NCI-H748 (cell line): ENCODE measurements around the gene MUC5B.

Experiments
- DNase-seq: peaks from one replicate; lab custom pipeline; 2025; ENCODE audit not compliant: unreplicated experiment; lab: John Stamatoyannopoulos, UW

The MUC5B gene

DNA sequence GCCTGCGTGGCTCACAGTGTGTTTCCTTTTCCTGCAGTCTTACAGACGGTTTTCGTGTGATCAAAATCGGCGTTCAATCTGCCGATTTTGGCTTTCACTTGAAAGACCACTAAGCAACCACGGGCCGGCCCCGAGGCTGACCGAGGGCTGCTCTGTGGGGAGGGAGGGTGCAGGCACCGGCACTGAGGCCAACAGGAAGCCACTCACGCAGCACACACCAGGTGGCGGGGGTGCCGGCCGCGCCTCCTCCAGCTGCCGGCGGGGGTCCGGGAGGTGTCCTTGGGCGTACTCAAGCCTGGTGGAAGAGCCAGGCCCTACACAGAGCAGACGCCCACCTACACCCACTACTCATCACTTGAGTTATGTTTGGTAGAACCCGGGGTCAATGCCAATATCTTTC lies 72.2 kb downstream of the MUC5B start:
- DNase-seq: no peak

- DNase-seq: no peak
Measured at GRCh38 chr11:1295591-1295990, 72.7 kb downstream of the MUC5B start.

DNA sequence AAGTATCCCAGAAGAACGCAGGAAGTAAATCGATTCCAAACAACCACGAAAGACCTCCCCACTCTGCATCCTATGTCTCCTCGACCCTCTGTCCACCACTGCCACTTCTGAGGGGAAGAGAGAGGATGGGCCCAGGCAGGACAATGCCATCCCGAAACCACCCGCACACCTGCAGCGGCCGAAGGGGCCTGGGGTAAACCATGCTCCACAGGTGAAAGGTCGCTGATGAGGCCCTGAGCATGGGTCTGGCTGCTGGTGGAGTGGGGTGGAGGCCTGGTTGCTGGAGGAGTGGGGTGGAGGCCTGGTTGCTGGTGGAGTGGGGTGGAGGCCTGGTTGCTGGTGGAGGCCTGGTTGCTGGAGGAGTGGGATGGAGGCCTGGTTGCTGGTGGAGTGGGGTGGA lies 73.4 kb downstream of the MUC5B start:
- DNase-seq: no peak

DNA sequence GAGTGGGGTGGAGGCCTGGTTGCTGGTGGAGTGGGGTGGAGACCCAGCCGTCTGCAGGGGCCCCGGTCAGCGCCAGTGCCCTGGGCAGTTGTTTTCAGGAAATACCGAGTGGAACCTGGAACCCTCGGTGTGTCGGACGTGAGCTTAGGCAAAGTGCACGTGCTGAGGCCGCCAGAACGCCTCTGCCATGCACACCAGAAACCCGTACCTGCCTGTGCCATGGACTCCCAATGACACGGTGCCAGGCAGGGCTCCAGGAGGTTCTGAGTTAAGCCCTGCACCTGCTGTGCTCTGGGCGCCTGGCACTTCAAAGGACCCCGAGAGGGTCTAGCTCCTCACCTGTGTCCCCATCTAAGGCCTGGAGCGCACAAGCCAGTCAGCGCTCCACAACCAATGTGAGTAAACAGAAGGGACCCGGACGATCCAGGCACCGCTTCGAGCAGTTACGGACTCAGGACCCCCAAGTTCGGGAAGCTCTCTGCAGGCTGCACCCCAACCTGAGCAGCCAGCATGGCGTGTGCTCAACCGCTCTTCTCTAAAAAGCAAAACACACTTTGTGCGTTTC lies 74.2 kb downstream of the MUC5B start:
- DNase-seq: no peak

GRCh38 chr11:1297576-1298473 lies 75.0 kb downstream of the MUC5B start:
- DNase-seq: no peak

- DNase-seq: no peak
Measured at GRCh38 chr11:1298695-1299492, 76.0 kb downstream of the MUC5B start.

GRCh38 chr11:1299621-1300020 lies 76.8 kb downstream of the MUC5B start:
- DNase-seq: no peak

DNA sequence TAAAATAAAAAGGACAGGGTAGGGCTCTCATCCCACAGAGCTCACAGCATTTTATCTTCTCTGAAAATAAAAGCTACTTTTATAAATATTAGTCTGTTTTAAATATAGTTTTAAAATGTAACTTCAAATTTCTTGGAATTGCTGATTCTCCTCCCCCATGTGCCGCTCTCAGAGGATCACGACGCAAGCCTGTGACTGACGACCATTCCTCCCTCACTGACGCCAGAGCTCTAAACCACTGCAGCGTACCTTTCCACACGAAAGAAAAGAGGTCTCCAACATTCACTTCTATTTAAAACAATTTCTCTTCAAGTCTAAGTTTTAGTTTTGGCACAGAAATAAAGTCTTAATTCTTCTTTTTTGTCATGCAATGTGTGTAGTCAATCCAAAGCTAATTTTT lies 77.3 kb downstream of the MUC5B start:
- no peak for DNase-seq

GRCh38 chr11:1300569-1301187 lies 77.8 kb downstream of the MUC5B start:
- DNase-seq: no peak

DNA sequence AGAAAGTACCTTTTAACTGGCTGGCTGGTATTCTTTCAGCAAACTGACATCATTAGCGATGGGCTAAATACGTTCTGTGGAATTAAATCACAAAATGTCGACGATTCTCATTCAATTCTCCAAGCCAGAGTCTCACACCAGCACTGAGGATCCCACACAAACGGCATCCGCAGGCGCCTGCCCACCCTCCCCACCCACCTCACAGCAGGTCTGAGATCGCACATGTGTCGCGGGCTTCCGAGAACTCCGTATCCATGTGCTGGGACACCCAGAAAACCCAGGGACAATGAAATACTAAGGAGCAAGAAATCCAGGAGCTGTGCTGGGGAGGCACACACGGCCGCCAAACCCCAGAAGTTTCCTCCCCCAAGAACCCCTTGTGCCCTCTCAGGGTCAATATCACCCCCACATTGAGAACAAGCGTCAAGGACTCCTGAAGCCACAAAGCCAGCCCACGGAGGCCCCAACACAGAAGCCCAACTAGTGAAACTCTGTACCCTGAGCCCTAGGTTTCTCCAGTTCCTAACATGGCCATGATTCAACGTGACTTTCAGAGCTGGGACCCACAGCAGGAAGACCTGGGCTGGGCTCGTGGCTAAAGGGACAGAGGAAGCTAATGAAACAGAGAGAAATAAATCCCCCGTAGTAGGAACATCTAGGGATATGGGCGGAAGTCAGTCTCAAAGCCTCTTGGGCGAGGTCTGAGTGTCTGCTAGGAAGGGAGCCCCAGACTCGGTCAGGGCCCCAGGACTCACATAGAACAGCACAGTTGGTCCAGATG lies 78.5 kb downstream of the MUC5B start:
- DNase-seq: no peak

DNA sequence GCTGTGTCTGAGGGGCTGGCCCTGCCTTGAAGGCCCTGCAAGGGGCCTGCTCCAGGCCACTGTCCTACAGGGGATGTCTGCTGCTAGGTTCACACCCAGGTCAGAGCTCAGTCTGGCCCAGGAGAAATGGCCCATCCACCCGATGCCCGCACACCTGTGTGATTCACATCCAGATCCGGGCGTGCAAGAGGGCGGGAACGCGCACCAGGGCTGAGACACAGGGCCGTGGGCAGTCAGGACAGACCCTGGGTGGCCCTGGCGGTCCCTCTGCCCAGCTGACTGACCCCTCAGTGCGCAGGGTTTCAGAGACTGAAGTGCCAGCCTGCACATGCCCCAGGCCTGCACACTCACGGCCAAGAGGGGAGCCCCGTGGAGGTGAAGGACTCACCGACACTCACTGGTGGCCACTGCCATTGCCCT lies 79.2 kb downstream of the MUC5B start:
- no peak for DNase-seq

- no peak for DNase-seq
Measured at GRCh38 chr11:1302461-1303125, 79.7 kb downstream of the MUC5B start.

DNA sequence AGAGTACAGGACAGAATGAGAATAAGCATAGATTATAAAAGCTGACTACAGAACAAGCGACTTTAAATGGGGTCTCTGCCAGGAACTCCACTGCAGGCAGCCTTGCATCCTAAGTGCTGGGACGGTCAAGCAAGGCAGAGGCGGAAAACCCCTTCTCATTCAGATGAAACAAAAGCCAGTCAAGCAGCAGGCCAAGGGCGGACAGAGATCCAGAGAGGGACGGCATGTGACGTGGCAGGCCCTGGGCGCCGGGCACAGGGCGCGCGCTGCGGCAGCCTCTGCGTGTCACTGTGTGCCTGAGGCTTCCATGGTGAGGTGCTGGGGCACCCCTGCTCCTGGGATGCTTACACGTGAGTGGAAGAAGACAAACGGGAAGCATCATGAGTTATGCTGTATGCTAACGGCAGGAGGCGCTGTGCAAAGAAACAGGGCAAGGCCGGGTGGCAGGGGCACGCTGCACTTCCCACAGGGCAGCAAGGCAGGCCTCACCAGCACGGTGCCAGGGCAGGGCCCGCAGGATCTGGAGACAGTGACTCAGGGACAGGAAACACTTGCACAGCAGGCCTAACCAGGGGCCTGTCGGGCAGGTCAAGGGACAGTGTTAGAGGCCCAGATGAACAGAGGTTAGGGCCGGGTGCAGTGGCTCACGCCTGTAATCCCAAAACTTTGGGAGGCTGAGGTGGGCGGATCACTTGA lies 80.4 kb downstream of the MUC5B start:
- DNase-seq: no peak

DNA sequence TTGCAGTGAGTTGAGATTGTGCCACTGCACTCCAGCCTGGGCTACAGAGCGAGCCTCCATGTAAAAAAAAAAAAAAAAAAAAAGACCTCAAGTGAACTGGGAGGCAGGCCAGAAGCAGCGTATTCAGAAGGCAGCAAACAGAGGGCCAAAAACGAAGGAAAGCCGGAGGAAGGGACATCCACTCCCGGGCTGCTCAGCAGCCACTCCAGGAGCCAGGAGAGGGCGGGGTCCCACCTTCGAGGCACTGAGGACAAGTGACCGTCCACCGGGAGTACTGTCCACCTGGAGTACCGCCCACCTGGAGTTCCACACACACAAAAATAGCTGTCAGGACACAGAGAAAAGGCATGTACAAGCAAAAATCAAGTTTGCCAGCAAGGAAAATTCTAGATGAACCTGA lies 81.1 kb downstream of the MUC5B start:
- no peak for DNase-seq

GRCh38 chr11:1304380-1304779 lies 81.5 kb downstream of the MUC5B start:
- no peak for DNase-seq

- no peak for DNase-seq
Measured at GRCh38 chr11:1305063-1305495, 82.2 kb downstream of the MUC5B start.

DNA sequence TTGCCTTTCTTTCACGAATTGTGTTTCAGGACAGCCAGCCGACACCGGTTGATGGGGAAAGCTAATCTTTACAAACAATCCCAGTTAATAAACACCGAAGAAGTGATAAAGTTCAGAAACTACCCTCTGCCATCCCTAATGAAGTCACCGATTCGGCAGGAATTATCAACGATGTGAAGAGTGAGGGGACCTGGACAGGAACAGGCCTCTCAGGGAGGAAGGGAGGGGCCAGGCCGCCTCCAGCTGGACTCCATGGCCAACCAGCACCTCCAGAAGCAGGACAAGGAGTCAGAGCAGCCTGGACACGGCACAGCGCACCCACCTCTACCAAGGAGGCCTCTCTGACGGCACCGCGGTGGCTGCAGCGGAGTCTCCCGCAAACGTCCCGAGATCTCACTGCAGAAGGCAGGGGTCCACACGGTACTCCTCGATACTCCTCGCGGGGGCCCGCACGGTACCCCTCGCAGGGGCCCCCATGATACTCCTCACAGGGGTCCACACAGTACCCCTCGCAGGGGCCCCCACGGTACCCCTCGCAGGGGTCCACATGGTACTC lies 82.7 kb downstream of the MUC5B start:
- no peak for DNase-seq

DNA sequence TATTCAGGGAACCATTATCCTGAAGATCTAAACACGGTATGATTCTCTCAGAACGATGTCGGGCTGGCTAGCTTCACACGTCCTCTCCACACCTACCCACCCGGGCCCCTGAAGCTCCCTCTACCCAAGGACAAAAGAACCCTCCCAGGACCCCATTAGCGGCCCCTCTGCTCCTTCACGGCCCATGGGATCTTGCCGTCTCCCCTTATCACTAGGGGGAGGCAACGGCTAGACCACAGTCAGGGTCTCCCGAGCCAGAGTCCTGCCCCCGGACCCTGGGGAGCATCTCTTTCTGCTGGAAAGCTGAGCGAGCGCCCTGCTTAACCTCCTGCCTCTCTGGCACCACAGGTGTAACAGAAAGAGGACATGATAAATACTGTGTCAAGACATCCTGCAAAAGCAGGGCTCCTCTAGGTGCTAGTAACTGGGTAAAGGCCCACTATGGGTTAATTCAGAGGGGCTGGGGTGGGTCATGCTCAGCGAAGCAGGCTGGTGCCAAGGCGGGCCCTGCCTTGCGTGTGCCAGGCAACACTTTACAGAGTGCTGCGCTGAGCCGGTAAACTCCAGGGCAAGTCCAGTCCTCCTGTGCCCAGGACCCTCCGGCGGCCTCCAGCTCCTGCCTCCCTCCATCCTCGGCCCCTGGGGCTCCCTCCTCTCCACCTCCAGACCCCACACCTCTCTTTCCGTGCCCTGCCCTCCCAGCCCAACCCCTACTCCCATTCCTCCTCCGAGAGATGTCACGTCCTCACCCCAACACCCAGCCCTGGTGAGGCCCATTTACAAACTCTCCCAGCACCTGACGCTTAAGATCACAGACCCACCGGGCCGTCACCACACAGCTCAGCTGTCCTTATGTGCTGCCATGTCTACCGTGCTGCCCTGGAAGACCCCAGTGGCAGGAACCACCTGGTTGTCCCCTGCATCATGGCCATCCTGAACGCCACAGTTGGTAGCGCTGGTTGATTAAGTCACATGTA lies 83.6 kb downstream of the MUC5B start:
- no peak for DNase-seq
